HEK293T (cell line): ENCODE results near the gene ZNF467.

ENCODE experiments used
- BHLHE40 ChIP-seq: fragments of 450-650 bp; IDR thresholded peaks from 2 replicates; pipeline ENCODE4 v1.6.1; 2016; ENCODE audit warnings: mild to moderate bottlenecking, moderate library complexity, borderline replicate concordance
- FOXA1 ChIP-seq: fragments of 450-650 bp; IDR thresholded peaks from 2 replicates; pipeline ENCODE4 v1.6.1; 2016; ENCODE audit warnings: mild to moderate bottlenecking
- FOXK2 ChIP-seq: fragments of 450-650 bp; IDR thresholded peaks from 2 replicates; pipeline ENCODE4 v1.6.1; 2016; ENCODE audit warnings: mild to moderate bottlenecking
- FOXM1 ChIP-seq: fragments of 450-650 bp; IDR thresholded peaks from 2 replicates; pipeline ENCODE4 v1.6.1; 2017; ENCODE audit warnings: mild to moderate bottlenecking, borderline replicate concordance
- HDGF ChIP-seq: fragments of 450-650 bp; IDR thresholded peaks from 2 replicates; pipeline ENCODE4 v1.6.1; 2017; ENCODE audit warnings: antibody characterized with exemption, borderline replicate concordance
- L3MBTL2 ChIP-seq: fragments of 450-650 bp; conservative IDR thresholded peaks from 2 replicates; pipeline ENCODE4 v1.6.1; 2016; ENCODE audit warnings: mild to moderate bottlenecking
- NFRKB ChIP-seq: fragments of 450-650 bp; IDR thresholded peaks from 2 replicates; pipeline ENCODE4 v1.6.1; 2016; ENCODE audit warnings: mild to moderate bottlenecking, moderate library complexity
- PKNOX1 ChIP-seq: fragments of 450-650 bp; IDR thresholded peaks from 2 replicates; pipeline ENCODE4 v1.6.1; 2016
- SP1 ChIP-seq: fragments of 450-650 bp; IDR thresholded peaks from 2 replicates; pipeline ENCODE4 v1.6.1; 2017
- SUZ12 ChIP-seq: fragments of 450-650 bp; IDR thresholded peaks from 2 replicates; pipeline ENCODE4 v1.6.1; 2016; ENCODE audit warnings: mild to moderate bottlenecking
- ZNF384 ChIP-seq: fragments of 450-650 bp; IDR thresholded peaks from 2 replicates; pipeline ENCODE4 v1.6.1; 2016

GRCh38 chr7:149813254-149814035 is 40.1 kb upstream of the ZNF467 start:
- TF ChIP-seq SP1 (no peak), FOXA1 (no peak), L3MBTL2 (no peak), BHLHE40 (no peak), NFRKB (no peak), PKNOX1 (no peak), HDGF (no peak), SUZ12 (no peak), FOXK2 (no peak), FOXM1 (no peak), ZNF384 (no peak)
